RCC 7860 (cell line): Measurements from ENCODE around the gene SMARCD3.

Experiments used
- DNase-seq: peaks from one replicate; pipeline ENCODE4 v3.0.0-alpha.2; 2015; ENCODE audit warnings: low spot score
- FAIRE-seq: peaks from 2 replicates; lab custom pipeline; 2012; peaks lifted over from hg19 to GRCh38; lab: Jason Lieb, UNC

The SMARCD3 gene

DNA sequence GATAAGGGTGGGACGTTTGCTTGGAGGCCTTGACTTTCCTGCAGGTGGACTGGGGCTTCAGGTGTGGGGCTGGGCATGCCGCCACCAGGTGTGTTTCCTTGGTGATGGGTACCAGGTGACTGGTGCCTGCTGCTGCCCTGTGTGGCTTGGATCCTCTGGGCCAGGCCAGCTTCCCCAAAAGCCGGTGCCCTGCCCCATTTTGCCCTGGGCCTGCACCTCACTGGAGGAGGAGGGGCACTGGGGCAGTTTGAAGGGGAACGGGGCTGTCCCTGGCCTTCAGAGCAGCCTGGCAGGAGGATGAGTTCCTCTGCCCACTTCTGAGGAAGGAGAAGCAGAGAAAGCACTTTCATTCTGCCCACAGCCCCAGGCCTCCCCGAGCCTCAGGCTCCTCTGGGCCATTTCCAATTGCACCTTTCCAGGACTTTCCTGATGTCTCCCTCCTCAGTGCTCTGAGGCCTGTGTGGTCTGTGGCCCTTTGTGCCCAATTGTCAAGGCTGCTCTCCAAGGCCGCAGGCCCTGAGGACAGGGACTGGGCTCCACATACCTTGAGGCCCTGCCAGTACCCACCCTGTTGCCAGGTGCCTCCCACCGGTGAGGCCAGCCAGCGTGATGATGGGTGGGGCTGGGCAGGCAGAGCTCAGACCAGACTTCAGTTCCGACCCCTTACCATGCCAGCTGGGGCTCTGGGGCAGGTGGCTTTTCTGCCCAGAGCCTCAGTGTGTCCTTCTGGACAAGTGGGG is 25.3 kb upstream of the SMARCD3 start:
- DNase-seq (no peak), FAIRE-seq (no peak)

DNA sequence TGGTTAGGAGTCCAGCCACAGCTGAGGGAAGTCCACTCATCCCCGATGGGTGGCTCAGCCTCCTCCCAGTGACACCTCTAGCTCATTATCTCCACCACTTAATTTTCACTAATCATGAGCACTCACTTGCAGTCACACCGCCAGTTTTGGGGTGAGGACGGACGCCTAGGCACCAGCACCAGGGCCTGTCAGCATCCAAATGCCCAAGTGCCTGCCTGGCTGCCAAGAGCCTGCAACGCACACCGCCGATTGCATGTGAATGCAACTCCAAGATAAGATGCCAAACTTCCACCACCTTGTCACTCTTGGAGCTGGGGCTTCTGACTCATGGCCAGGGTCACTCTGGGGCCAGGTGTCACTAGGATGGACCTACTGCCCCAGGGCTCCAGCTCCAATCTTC is 24.4 kb upstream of the SMARCD3 start:
- no peak for FAIRE-seq

GRCh38 chr7:151272405-151272804 is 23.9 kb upstream of the SMARCD3 start:
- FAIRE-seq: no peak
- no peak for DNase-seq

More for the DNA sequence above, 24.4 kb upstream of the SMARCD3 start:
- no peak for DNase-seq

GRCh38 chr7:151271699-151272355 is 23.3 kb upstream of the SMARCD3 start:
- no peak for DNase-seq
- FAIRE-seq: no peak

DNA sequence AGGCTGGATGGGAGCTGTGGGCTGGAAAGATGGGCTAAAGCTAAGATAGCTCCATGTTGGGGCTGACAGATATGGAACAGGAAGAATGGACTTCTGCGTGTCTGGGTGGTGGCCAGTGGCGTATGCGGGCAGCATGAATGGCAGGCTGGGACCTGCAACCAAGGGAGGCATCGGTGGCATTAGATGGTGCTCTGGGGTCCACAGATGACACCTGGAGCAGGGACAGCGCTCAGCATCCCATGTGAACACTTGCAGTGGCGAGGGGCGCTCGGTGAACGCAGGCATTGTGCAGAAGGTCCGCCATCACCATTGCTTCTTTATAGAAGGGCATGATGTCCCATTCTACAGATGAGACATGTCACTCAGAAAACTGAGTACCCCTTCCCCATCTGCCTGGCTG is 21.0 kb upstream of the SMARCD3 start:
- DNase-seq: no peak
- FAIRE-seq: no peak

DNA sequence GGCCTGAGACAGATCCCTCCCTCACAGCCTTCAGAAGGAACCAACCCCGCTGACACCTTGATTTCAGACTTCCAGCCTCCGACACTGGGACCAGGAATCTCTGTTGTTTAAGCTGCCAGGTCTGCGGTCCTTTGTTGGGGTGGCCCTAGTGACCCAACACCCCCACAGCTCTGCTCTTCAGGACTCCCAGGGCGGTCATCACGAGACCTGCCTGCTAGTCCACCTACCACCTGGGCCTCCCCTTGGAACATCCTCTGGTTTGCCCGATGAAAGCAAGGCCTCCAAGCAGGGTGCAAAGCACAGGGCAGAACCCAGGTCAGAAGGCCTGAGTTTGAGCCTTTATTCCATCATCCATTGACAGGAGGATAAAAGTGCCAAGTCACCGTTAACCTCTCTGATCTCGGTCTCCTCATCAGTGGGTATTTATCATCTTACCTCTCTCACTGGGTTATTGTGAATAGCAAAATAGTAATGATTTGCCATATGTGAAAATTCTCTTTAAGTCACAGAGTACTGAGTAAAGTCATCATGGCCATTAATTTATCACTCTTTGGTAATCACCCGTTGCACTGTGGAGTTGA is 16.9 kb upstream of the SMARCD3 start:
- no peak for FAIRE-seq

GRCh38 chr7:151264615-151265014 is 16.1 kb upstream of the SMARCD3 start:
- FAIRE-seq (no peak), DNase-seq (no peak)

More for the DNA sequence above, 16.9 kb upstream of the SMARCD3 start:
- DNase-seq: no peak

DNA sequence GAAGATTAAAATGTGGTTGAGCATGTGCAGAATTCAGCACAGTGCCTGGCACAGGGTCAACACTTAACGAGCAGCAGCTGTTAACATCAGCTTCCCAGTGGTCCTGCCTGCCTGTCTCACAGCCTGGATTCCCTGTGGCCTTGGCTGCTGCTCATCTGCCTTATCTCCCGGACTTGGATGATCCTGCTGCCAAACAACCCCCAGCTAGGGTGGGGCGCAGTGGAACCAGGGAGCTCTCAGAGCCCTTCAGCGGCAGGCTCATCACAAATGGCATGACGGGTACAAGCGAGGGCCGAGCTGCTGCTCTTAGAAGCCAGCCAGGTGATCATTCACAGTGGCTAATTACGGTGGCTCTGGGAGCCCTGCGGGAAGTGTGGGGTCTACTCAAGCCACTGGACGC is 13.0 kb upstream of the SMARCD3 start:
- no peak for FAIRE-seq
- no peak for DNase-seq

DNA sequence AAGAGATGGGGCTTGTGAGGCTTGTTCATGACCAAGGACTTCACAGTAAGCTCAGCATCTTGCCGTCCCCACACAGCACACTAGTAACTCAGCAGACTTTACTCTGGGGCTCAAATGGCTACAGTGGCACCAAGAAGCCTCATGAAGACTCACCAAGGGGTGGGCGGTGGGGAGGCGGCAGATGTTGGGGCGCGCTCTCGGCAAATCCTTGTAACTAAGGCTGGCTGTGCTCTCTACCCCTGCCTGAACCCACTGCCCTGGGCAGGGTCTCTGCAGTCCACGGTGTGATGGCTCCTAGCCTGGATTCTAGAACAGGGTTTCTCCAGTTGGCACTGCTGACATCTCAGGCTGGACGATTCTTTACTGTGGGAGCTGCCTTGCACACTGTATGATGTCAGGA is 12.4 kb upstream of the SMARCD3 start:
- FAIRE-seq (no peak), DNase-seq (no peak)

GRCh38 chr7:151260471-151260870 is 12.0 kb upstream of the SMARCD3 start:
- FAIRE-seq (no peak), DNase-seq (no peak)

- DNase-seq (no peak), FAIRE-seq (no peak)
Measured at GRCh38 chr7:151257990-151258389, 9.5 kb upstream of the SMARCD3 start.

DNA sequence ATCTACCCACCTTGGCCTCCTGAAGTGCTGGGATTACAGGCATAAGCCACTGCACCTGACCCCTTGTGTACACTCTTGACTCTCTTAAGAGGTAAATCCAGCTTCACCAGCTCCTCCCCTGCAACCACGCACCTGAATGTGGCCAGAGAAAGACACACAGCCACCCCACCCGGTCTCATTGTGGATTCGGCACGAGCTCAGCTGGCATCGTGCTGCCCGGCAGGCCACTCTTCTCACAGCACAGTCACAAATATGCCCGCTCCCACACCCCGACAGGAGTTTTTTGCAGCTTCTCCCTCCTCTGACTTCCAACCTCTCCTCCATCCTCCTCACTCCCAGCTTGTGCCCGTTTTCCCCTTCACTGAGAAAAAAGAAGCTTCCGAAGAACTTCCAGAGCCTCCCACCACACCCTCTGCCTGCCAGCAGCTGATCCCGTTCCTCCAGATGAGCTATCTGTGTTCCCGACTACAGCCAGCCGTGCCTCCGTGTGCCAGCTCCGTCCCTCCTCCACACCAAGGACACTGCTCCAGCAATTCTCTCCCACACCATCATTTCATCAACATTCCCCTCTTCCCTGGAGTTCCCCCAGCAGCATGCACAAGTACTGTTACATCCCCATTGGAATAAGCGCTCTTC is 8.0 kb upstream of the SMARCD3 start:
- no peak for DNase-seq
- no peak for FAIRE-seq

- DNase-seq (no peak), FAIRE-seq (no peak)
Measured at GRCh38 chr7:151255390-151255789, 6.9 kb upstream of the SMARCD3 start.

- FAIRE-seq (no peak), DNase-seq (no peak)
Measured at GRCh38 chr7:151254851-151255250, 6.4 kb upstream of the SMARCD3 start.

GRCh38 chr7:151254316-151254715 is 5.8 kb upstream of the SMARCD3 start:
- FAIRE-seq (no peak), DNase-seq (no peak)

DNA sequence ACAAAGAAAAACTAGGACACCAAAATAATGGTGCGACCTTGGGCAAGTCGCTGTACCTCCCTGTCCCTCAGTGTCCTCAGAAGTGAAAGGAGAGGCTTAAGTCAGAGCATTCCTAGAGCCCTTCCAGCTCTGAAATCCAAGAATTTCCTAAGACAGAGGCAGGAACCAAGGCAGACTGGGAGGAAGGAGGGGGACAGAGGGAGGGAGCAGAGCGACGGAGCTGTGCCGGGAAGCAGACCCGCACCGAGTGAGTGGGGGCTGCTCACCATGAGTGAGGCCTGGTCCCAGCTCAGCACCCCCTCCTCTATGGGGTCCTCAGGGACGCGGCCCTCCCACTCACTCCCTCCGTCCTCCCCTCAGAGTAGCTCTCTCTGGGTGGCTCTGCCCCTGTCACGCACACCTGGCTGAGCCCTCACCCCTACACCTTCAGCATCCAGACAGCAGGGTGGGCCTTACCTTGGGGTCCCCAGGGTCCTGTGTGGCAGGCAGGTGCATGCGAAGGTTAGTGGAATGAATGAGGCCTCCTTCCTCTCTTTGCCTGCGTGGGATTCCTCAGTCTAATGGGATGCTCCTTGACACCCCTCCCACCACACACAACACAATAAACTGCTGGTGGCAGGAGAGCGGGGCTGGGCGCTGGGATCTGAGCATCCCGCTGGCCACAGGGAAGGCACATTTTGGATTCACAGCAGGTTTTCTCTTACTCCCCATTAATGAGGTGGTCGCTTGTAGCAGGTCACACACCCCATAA is 4.6 kb upstream of the SMARCD3 start:
- FAIRE-seq (no peak), DNase-seq (no peak)

DNA sequence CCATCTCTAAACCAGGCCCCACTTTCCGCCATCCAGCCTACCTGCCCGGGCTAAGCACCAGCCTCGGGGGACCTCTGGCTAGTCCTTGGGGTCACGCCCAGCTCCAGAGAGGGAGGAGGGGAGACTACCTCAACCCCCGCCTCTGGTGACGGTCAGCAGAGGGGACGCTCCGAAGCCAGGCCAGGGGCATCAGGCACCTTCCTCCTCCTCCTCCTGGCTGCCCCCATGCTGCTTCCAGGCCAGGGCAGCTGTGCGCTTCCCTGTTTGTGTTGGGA is 4.0 kb upstream of the SMARCD3 start:
- FAIRE-seq (no peak), DNase-seq (no peak)

DNA sequence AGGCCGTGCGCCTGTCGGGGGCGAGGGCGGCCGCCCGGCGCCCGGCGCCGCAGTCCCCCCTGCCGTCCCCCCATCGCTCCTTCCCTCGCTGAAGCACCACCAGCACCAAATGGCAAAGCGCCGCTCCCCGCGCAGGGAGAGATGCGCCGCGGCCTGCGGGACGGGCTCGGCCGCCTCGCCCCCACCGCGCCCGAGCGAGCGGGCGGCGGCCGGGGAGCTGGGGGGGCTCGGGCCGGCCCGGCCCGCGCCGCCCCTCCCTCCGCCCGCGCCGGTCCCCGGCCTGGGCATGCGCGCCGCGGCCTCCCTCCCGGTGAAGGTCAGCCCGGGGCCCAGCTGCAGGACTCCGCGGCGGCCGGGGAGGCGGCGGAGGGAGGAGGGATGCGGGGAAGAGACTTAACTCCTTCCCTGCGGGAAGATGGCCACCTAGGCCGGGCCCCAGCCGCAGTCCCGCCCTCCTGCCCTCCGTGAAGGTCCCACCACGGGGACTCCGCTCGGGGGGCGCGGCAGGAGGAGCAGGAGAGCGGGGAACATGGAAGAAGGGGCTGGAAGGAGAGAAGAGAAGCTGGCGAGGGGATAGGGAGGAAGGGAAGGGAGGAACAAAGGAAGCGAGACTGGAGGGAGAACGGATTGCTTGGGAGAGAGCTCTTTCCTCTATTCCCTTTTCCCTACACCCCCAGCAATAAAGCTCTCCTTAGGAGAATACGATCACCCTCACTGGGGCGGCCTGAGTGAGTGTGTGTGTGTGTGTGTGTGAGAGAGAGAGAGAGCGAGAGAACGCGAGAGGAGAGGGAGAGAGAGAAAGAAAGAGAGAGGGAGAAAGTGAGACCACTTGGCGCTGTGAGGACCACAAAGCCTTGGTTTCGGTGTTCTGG is 3.4 kb upstream of the SMARCD3 start:
- DNase-seq: no peak
- FAIRE-seq: no peak

DNA sequence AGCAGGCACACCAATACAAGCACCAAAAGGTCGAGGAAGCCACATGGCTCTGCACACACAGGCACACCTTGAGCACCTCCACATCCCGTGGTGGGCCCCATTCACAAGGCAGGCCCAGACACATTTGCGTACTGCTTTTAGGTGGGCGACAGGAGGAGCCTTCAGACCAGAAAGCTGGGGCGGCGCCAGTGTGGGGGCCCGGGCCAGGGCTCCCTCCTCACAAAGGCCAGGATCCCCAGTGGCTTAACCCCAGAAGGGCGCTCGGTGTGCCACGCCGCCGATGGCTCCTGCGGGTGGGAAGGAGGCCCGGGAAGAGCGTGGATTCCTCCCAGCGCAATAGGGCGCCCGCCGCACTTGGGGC is 2.8 kb upstream of the SMARCD3 start:
- FAIRE-seq (no peak), DNase-seq (no peak)
